Spleen (tissue), 11 donors: Measurements from ENCODE around the gene TRAPPC12. TPM values are rescaled to one million over a fixed set of nuclear protein-coding genes. Genes with fewer than 3 reads are reported as not detected.
"Not testable (repeated sequence)": the region's sequence is repeated elsewhere in the genome, so short reads cannot be mapped to it uniquely, and the experiment has no call there.

Source experiments
- DNase-seq: peaks from one replicate; pipeline ENCODE4 v3.0.0-alpha.2; 2020
- H3K27ac ChIP-seq, 8 donors: fragments of 200-600 bp; sonication (generic) in 7 of 8; 1 replicate in 4 of 8; 2 replicates in 4 of 8; pipeline versions ENCODE4 v1.5.0 to v1.8.0; 2016 to 2021; ENCODE audit warnings: inconsistent platforms in 4 of 8, mild to moderate bottlenecking in 4 of 8, moderate library complexity in 1 of 8
- H3K27me3 ChIP-seq, 7 donors: fragments of 200-600 bp; sonication (generic) in 6 of 7; replicated peaks in 1 of 7; 1 replicate in 4 of 7; 2 replicates in 3 of 7; pipeline versions ENCODE4 v1.5.0 to v1.8.0; 2016 to 2021; ENCODE audit warnings: inconsistent platforms in 3 of 7, mild to moderate bottlenecking in 1 of 7
- H3K36me3 ChIP-seq, 6 donors: fragments of 200-600 bp; sonication (generic) in 5 of 6; 1 replicate in 4 of 6; 2 replicates in 2 of 6; pipeline versions ENCODE4 v1.5.0 to v1.8.0; 2016 to 2021; ENCODE audit warnings: inconsistent platforms in 2 of 6
- H3K4me1 ChIP-seq, 6 donors: fragments of 200-600 bp; sonication (generic) in 5 of 6; 1 replicate in 3 of 6; 2 replicates in 3 of 6; pipeline versions ENCODE4 v1.5.0 to v1.8.0; 2016 to 2021; ENCODE audit warnings: inconsistent platforms in 3 of 6
- H3K4me3 ChIP-seq, 8 donors: fragments of 200-600 bp; sonication (generic) in 7 of 8; 1 replicate in 4 of 8; 2 replicates in 4 of 8; pipeline versions ENCODE4 v1.5.0 to v1.8.0; 2016 to 2021; ENCODE audit warnings: inconsistent platforms in 4 of 8, mild to moderate bottlenecking in 4 of 8, moderate library complexity in 2 of 8
- H3K9me3 ChIP-seq, 8 donors: fragments of 200-600 bp; sonication (generic) in 7 of 8; 1 replicate in 4 of 8; 2 replicates in 4 of 8; pipeline versions ENCODE4 v1.5.0 to v1.8.0; 2016 to 2021; ENCODE audit warnings: inconsistent platforms in 4 of 8
- CTCF ChIP-seq, 11 experiments: fragments of 200-600 bp in 7 of 11; fragments of 450-650 bp in 4 of 11; sonication (generic) in 4 of 11; IDR thresholded peaks in 8 of 11; conservative IDR thresholded peaks in 3 of 11; 1 replicate in 7 of 11; 2 replicates in 4 of 11; pipeline versions ENCODE4 v1.4.0 to v1.8.0; 2016 to 2021; ENCODE audit warnings: antibody characterized with exemption in 11 of 11, inconsistent platforms in 4 of 11, mild to moderate bottlenecking in 1 of 11
- POLR2A ChIP-seq, 3 donors: fragments of 450-650 bp; IDR thresholded peaks; one replicate each; pipeline ENCODE4 v1.5.1; 2017; ENCODE audit warnings: antibody characterized with exemption in 3 of 3, mild to moderate bottlenecking in 1 of 3
- POLR2AphosphoS5 ChIP-seq, 3 donors: sonication (generic); formaldehyde crosslinking; IDR thresholded peaks; one replicate each; pipeline ENCODE4 v1.5.1; 2017; ENCODE audit warnings: antibody characterized with exemption in 3 of 3
- WGBS, 5 donors: extraction: QIAGEN DNeasy Blood & Tissue Kit in 3 of 5; methylation state at CpG; one replicate each; pipeline versions ENCODE4 v1.1.5 to v1.1.7; 2013 to 2018; 5-methylcytosine and 5-hydroxymethylcytosine counted together
- intact Hi-C: fragments of 100-400 bp; cut with DNase I; formaldehyde crosslinking; loops from one replicate; pipeline ENCODE4 v1.15.0; 2023; ENCODE audit warnings: low total_unique reads
- polyA plus RNA-seq, 3 donors: library from polyadenylated mRNA; stranded (reverse); fragments of 200-250 nt; gene quantifications; one replicate each; pipeline ENCODE4 v1.2.1, GENCODE V29; 2013
- total RNA-seq, 7 donors: library from RNA; depleted of rRNA in 3 of 7; stranded (reverse); fragments of >200 nt in 3 of 7; fragmentation: NEBNext Ultra II Directional in 4 of 7; extraction: Animal tissue kit (Norgen Biotek cat#: 25700) in 4 of 7; gene quantifications; one replicate each; pipeline versions ENCODE4 v1.1.0 to v1.2.1, GENCODE V29; 2016 to 2021
- donor health status: healthy with polysubstance abuse.
- donor health status: DM: no; HTN: no; CAD: no; lungs with moderate emphysema.
- donor health status: DM: no; HTN: no; CAD: no.
- donor health status: Bipolar disorder and iron deficiency.
- donor health status: healthy.
- donor health status: DM: no; HTN: no; CAD: no.
- donor health status: DM: yes; HTN: yes; CAD: no.

Gene TRAPPC12
- total and polyA plus RNA-seq, 10 donors = 70.2 to 132 (median 97.1) TPM

- H3K36me3 ChIP-seq = peaks cover 3 to 54% (median 44%) of the 10 kb centered on the region in 6 donors
- no peaks in the 10 kb centered on the region for H3K27me3 ChIP-seq
- no peaks in the 10 kb centered on the region for H3K4me1 ChIP-seq
- WGBS, 5 donors = 92 to 96% (median 95%) methylated on average over 9 to 13 of the region's 13 CpGs
- no peak for DNase-seq
- intact Hi-C loops = no loop called here
- H3K27ac ChIP-seq = no peak overlapping the region
- H3K4me3 ChIP-seq = no peak overlapping the region
- H3K9me3 ChIP-seq = no peaks in the 10 kb centered on the region
- no peak for TF ChIP-seq POLR2A (IDR thresholded peaks at IDR 0.05)
- no peak for TF ChIP-seq POLR2AphosphoS5 (IDR thresholded peaks at IDR 0.05)
- no peak for TF ChIP-seq CTCF (IDR thresholded peaks at IDR 0.05 in 8 of 11, conservative IDR thresholded peaks at IDR 0.05 in 3 of 11)
These were observed 115.6 kb downstream of the TRAPPC12 start for GRCh38 chr2:3494984-3495666.

DNA sequence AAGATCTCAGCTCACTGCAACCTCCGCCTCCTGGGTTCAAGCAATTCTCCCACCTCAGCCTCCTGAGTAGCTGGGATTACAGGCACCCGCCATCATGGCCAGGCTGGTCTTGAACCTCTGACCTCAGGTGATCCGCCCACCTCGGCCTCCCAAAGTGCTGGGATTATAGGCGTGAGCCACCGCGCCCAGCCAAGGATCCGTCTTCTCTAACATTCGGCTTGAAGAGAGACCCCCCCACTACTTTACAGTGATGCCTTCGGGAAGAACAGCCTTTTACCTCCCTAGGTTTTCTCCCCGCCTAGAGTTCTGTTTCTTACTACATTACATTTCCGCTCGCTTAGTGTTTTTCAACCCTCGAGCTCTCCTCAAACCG, 117.2 kb downstream of the TRAPPC12 start:
- H3K27me3 ChIP-seq, DNase-seq, H3K9me3 ChIP-seq, H3K4me1 ChIP-seq, H3K27ac ChIP-seq, intact Hi-C loops, H3K4me3 ChIP-seq: not testable (repeated sequence)
- peaks cover 5 to 70% (median 55%) of the 10 kb centered on the region in 6 donors for H3K36me3 ChIP-seq
- 94 to 97% (median 94%) methylated on average over 15 of the region's 15 CpGs for WGBS, 5 donors

- peaks cover 5 to 89% (median 60%) of the 10 kb centered on the region in 6 donors for H3K36me3 ChIP-seq
These were observed 119.4 kb downstream of the TRAPPC12 start for GRCh38 chr2:3498783-3499394.

GRCh38 chr2:3500326-3500899, 120.9 kb downstream of the TRAPPC12 start:
- 95 to 97% (median 97%) methylated on average over 22 to 34 of the region's 34 CpGs for WGBS, 5 donors
- no peak for DNase-seq
- peaks cover 5 to 98% (median 62%) of the 10 kb centered on the region in 6 donors for H3K36me3 ChIP-seq

More at GRCh38 chr2:3498783-3499394, 119.4 kb downstream of the TRAPPC12 start:
- intact Hi-C loops = no loop called here
- DNase-seq = no peak
- no peaks in the 10 kb centered on the region for H3K27me3 ChIP-seq
- H3K4me3 ChIP-seq = no peak overlapping the region
- 95 to 97% (median 97%) methylated on average over 18 of the region's 18 CpGs for WGBS, 5 donors
- no peaks in the 10 kb centered on the region for H3K9me3 ChIP-seq
- H3K27ac ChIP-seq = no peak overlapping the region
- no peaks in the 10 kb centered on the region for H3K4me1 ChIP-seq
- TF ChIP-seq POLR2AphosphoS5 (IDR thresholded peaks at IDR 0.05) (no peak), POLR2A (IDR thresholded peaks at IDR 0.05) (no peak), CTCF (IDR thresholded peaks at IDR 0.05 in 8 of 11, conservative IDR thresholded peaks at IDR 0.05 in 3 of 11) (no peak)

More at GRCh38 chr2:3500326-3500899, 120.9 kb downstream of the TRAPPC12 start:
- Histone ChIP-seq H3K4me1 (no peaks in the 10 kb centered on the region), H3K4me3 (no peak overlapping the region), H3K27ac (no peak overlapping the region), H3K9me3 (no peaks in the 10 kb centered on the region), H3K27me3 (no peaks in the 10 kb centered on the region)
- intact Hi-C loops = no loop called here
- TF ChIP-seq CTCF (IDR thresholded peaks at IDR 0.05 in 8 of 11, conservative IDR thresholded peaks at IDR 0.05 in 3 of 11) (no peak), POLR2AphosphoS5 (IDR thresholded peaks at IDR 0.05) (peak in 1 of 3 donors; percentile 35), POLR2A (IDR thresholded peaks at IDR 0.05) (no peak)
